Thyroid gland (tissue), 4 donors: Measurements from ENCODE around the gene STXBP5L. TPM values are rescaled to one million over a fixed set of nuclear protein-coding genes. Genes with fewer than 3 reads are reported as not detected.

ENCODE experiments used
- DNase-seq, 2 donors: peaks; one replicate each; pipeline ENCODE4 v3.0.0-alpha.2; 2019
- H3K27ac ChIP-seq, 3 donors: fragments of 200-600 bp; sonication (generic); 1 replicate in 2 of 3; 2 replicates in 1 of 3; pipeline ENCODE4 v1.5.1; 2016 to 2019; ENCODE audit warnings: mild to moderate bottlenecking in 1 of 3, moderate library complexity in 1 of 3
- H3K27me3 ChIP-seq: fragments of 200-600 bp; sonication (generic); one replicate; pipeline ENCODE4 v1.5.1; 2019
- H3K36me3 ChIP-seq, 2 donors: fragments of 200-600 bp; sonication (generic); one replicate each; pipeline ENCODE4 v1.5.1; 2016 to 2019
- H3K4me1 ChIP-seq, 2 donors: fragments of 200-600 bp; sonication (generic); one replicate each; pipeline ENCODE4 v1.5.1; 2017 to 2019
- H3K4me3 ChIP-seq, 3 donors: fragments of 200-600 bp; sonication (generic); replicated peaks in 1 of 3; 1 replicate in 2 of 3; 2 replicates in 1 of 3; pipeline ENCODE4 v1.5.1; 2016; ENCODE audit warnings: mild to moderate bottlenecking in 1 of 3
- H3K9me3 ChIP-seq: fragments of 200-600 bp; sonication (generic); one replicate; pipeline ENCODE4 v1.5.1; 2017
- POLR2A ChIP-seq, 2 donors: fragments of 450-650 bp; IDR thresholded peaks; one replicate each; pipeline ENCODE4 v1.6.1; 2017; ENCODE audit warnings: antibody characterized with exemption in 2 of 2, mild to moderate bottlenecking in 2 of 2, moderate library complexity in 1 of 2
- WGBS, 2 donors: methylation state at CpG; one replicate each; pipeline ENCODE4 v1.1.5; 2017; 5-methylcytosine and 5-hydroxymethylcytosine counted together
- intact Hi-C: fragments of 100-400 bp; cut with DNase I; formaldehyde crosslinking; loops from one replicate; pipeline ENCODE4 v1.15.1; 2023
- total RNA-seq, 4 donors: library from RNA; depleted of rRNA; stranded (reverse); fragments of >200 nt; gene quantifications; one replicate each; pipeline ENCODE4 v1.2.3, GENCODE V29; 2016
- TF ChIP-seq, protein P1 (sequence below), 6 experiments: fragments of 200-600 bp in 3 of 6; fragments of 450-650 bp in 3 of 6; sonication (generic) in 3 of 6; IDR thresholded peaks; one replicate each; pipeline ENCODE4 v1.5.1; 2016 to 2019; ENCODE audit warnings: antibody characterized with exemption in 6 of 6, mild to moderate bottlenecking in 2 of 6, inconsistent platforms in 1 of 6, moderate library complexity in 1 of 6

Gene STXBP5L
- total RNA-seq, result 10 to 100 TPM in 3 of 4 donors, 1 to 10 TPM in 1; 8.9 to 24.9 (median 21.9) TPM

DNA sequence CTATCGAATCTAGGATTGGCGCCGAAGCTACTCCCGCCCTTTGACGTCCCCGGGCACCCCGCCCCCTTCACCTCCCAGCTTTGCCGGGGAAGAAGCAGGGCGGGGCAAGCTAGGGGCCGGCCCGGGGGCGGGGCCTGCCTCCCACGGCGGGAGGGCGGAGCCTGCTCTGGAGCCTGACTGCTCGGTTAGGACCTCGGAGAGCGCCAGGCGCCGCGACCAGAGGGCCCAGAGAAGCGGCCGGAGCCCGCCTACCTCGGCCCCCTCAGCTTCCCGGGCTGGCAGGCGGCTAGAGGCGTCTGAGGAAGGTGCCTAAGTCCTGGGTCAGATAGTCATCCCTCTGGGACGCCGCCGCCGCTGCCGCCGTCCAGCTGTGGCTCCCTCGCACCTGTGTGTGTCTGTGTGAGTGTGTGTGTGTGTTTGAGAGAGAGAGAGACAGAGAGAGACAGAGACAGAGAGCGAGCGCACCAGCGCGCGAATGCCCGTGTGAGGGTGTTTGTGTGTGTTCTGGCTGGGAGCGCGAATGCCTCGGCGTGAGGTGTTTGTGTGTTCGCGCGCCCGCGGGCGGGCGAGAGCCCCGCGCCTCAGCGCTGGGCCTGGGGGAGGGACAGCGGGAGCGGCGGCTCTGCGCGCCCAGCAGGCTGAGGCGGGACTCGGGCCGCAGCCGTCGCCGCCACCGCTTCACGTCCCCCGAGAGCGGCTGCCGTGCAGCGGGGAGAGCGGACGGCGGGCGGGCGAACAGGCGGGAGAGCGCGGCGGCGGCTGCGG lies at the start of gene STXBP5L:
STXBP5L (plus strand) TSS at position 176 of the 765 bp plus-strand sequence. CDS start 1,374 bp downstream, outside the sequence.
- peak within 1 kb of the TSS; percentile 7 to 71 (median 40) for H3K4me3 ChIP-seq
- WGBS, 2 donors, result 2% methylated on average over 38 to 49 of the region's 83 CpGs
- H3K27ac ChIP-seq, result peak within 1 kb of the TSS in 2 of 3 donors; percentile 42 to 63
- TF ChIP-seq, protein P1, sequence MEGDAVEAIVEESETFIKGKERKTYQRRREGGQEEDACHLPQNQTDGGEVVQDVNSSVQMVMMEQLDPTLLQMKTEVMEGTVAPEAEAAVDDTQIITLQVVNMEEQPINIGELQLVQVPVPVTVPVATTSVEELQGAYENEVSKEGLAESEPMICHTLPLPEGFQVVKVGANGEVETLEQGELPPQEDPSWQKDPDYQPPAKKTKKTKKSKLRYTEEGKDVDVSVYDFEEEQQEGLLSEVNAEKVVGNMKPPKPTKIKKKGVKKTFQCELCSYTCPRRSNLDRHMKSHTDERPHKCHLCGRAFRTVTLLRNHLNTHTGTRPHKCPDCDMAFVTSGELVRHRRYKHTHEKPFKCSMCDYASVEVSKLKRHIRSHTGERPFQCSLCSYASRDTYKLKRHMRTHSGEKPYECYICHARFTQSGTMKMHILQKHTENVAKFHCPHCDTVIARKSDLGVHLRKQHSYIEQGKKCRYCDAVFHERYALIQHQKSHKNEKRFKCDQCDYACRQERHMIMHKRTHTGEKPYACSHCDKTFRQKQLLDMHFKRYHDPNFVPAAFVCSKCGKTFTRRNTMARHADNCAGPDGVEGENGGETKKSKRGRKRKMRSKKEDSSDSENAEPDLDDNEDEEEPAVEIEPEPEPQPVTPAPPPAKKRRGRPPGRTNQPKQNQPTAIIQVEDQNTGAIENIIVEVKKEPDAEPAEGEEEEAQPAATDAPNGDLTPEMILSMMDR (IDR thresholded peaks at IDR 0.05), result no peak
- peak in 1 of 2 donors; percentile 93 for TF ChIP-seq POLR2A (IDR thresholded peaks at IDR 0.05)
- no peaks in the 10 kb centered on the region for H3K36me3 ChIP-seq
- no peaks in the 10 kb centered on the region for H3K9me3 ChIP-seq
- peaks cover 0 to 6% of the 10 kb centered on the region in 2 donors for H3K4me1 ChIP-seq
- no peaks in the 10 kb centered on the region for H3K27me3 ChIP-seq
- peak; percentile 96 for DNase-seq
- intact Hi-C loops, result no loop called here

GRCh38 chr3:120858521-120858920 lies 49.5 kb upstream of the STXBP5L start:
- 92 to 95% methylated on average over 3 of the region's 3 CpGs for WGBS, 2 donors
- no peaks in the 10 kb centered on the region for H3K36me3 ChIP-seq
- TF ChIP-seq POLR2A (IDR thresholded peaks at IDR 0.05), result no peak
- TF ChIP-seq, protein P1 (IDR thresholded peaks at IDR 0.05), result no peak
- peaks cover 25 to 29% of the 10 kb centered on the region in 2 donors for H3K4me1 ChIP-seq
- no peak for DNase-seq
- no peaks in the 10 kb centered on the region for H3K9me3 ChIP-seq
- intact Hi-C loops, result no loop called here
- H3K27me3 ChIP-seq, result no peaks in the 10 kb centered on the region
- no peak overlapping the region for H3K4me3 ChIP-seq
- no peak overlapping the region for H3K27ac ChIP-seq

DNA sequence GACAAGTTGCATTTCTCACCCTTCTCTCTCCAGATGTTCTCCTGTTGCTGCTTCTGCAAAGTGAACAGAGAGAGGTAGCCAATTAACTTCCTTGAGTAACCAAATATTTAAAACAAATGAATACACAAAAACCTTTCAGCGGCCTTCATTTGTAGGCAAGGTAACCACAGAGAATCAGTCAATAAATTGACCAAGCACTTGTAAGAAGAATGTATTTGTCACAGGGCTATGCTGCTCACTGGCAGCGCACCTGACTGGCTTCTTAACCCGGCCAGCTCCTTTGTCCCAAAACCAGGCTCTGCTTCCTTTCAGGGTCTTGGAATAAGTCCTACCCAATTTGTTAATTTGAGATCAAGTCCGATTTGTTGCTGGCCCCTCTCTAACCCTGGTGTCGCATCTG lies 43.5 kb upstream of the STXBP5L start:
- Histone ChIP-seq H3K27ac (no peak overlapping the region), H3K27me3 (no peaks in the 10 kb centered on the region), H3K4me1 (no peaks in the 10 kb centered on the region), H3K4me3 (no peak overlapping the region), H3K36me3 (no peaks in the 10 kb centered on the region), H3K9me3 (no peaks in the 10 kb centered on the region)
- WGBS, 2 donors, result 83 to 91% methylated on average over 5 of the region's 5 CpGs
- TF ChIP-seq, protein P1 (IDR thresholded peaks at IDR 0.05), result no peak
- TF ChIP-seq POLR2A (IDR thresholded peaks at IDR 0.05), result no peak
- no peak for DNase-seq
- intact Hi-C loops, result no loop called here

- H3K27me3 ChIP-seq, result no peaks in the 10 kb centered on the region
- H3K4me3 ChIP-seq, result no peak overlapping the region
- WGBS, 2 donors, result 74 to 79% methylated on average over 1 of the region's 1 CpG
- peaks cover 0 to 7% of the 10 kb centered on the region in 2 donors for H3K4me1 ChIP-seq
- no peak for TF ChIP-seq POLR2A (IDR thresholded peaks at IDR 0.05)
- TF ChIP-seq, protein P1 (IDR thresholded peaks at IDR 0.05), result no peak
- DNase-seq, result no peak
- H3K9me3 ChIP-seq, result no peaks in the 10 kb centered on the region
- H3K36me3 ChIP-seq, result no peaks in the 10 kb centered on the region
- intact Hi-C loops, result no loop called here
- H3K27ac ChIP-seq, result no peak overlapping the region
Observed at GRCh38 chr3:120875507-120875906, 32.5 kb upstream of the STXBP5L start.

DNA sequence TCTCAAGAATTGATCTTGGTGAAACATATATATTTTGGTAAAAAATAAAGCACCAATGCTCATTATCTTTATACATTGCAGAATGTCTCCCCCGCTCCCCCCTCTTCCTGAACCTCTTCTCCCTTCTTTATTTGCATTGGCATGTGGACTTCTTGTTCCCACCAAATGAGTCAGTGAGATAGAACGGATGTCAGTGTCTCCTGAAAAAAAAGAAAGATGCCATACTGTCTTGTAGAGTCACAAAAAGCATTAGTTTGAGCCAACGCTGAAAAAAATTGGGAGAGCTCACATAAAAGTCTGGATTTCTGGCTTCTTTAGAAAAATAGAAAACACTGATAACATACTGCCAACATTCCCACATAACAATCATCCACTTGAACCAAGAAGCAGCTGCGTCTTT lies 32.0 kb upstream of the STXBP5L start:
- H3K27ac ChIP-seq, result no peak overlapping the region
- intact Hi-C loops, result no loop called here
- H3K4me3 ChIP-seq, result no peak overlapping the region
- H3K9me3 ChIP-seq, result no peaks in the 10 kb centered on the region
- no peak for DNase-seq
- 60 to 69% methylated on average over 4 of the region's 4 CpGs for WGBS, 2 donors
- TF ChIP-seq, protein P1 (IDR thresholded peaks at IDR 0.05), result no peak
- TF ChIP-seq POLR2A (IDR thresholded peaks at IDR 0.05), result no peak
- no peaks in the 10 kb centered on the region for H3K36me3 ChIP-seq
- peaks cover 0 to 7% of the 10 kb centered on the region in 2 donors for H3K4me1 ChIP-seq
- H3K27me3 ChIP-seq, result no peaks in the 10 kb centered on the region
